GM18498 (cell line): Measurements from ENCODE around the gene ZNF804B.

ENCODE experiments used
- ATAC-seq: cut with Tn5 transposase; IDR thresholded peaks from one replicate; pipeline ENCODE4 v1.9.1; 2021; ENCODE audit warnings: mild to moderate bottlenecking, moderate library complexity; ENCODE audit not compliant: unreplicated experiment

Gene ZNF804B

GRCh38 chr7:88759230-88760135 lies at the start of gene ZNF804B:
Gene ZNF804B (plus strand): TSS chr7:88759700. CDS start chr7:88759977, 277 bp downstream.
- no peak for ATAC-seq

GRCh38 chr7:88735920-88736319 lies 23.6 kb upstream of the ZNF804B start:
- ATAC-seq, result no peak

GRCh38 chr7:88737632-88738031 lies 21.9 kb upstream of the ZNF804B start:
- ATAC-seq, result no peak

GRCh38 chr7:88746126-88746525 lies 13.4 kb upstream of the ZNF804B start:
- ATAC-seq, result no peak

GRCh38 chr7:88756802-88757201 lies 2.7 kb upstream of the ZNF804B start:
- ATAC-seq, result no peak

- ATAC-seq, result no peak
Measured at GRCh38 chr7:88757371-88757770, 2.1 kb upstream of the ZNF804B start.

- ATAC-seq, result no peak
Measured at GRCh38 chr7:88758381-88759229, 895 bp upstream of the ZNF804B start.

GRCh38 chr7:88760136-88760515 lies 626 bp downstream of the ZNF804B start:
- no peak for ATAC-seq

GRCh38 chr7:88761779-88762178 lies 2.3 kb downstream of the ZNF804B start:
- no peak for ATAC-seq

- ATAC-seq, result peak; percentile 70
Measured at GRCh38 chr7:88771417-88771816, 11.9 kb downstream of the ZNF804B start.

- no peak for ATAC-seq
Measured at GRCh38 chr7:88772776-88773175, 13.3 kb downstream of the ZNF804B start.

- ATAC-seq, result no peak
Measured at GRCh38 chr7:88775838-88776237, 16.3 kb downstream of the ZNF804B start.

GRCh38 chr7:88787777-88788176 lies 28.3 kb downstream of the ZNF804B start:
- ATAC-seq, result no peak

GRCh38 chr7:88789480-88790064 lies 30.1 kb downstream of the ZNF804B start:
- no peak for ATAC-seq

- no peak for ATAC-seq
Measured at GRCh38 chr7:88791891-88792290, 32.4 kb downstream of the ZNF804B start.

- no peak for ATAC-seq
Measured at GRCh38 chr7:88792361-88792760, 32.9 kb downstream of the ZNF804B start.

- no peak for ATAC-seq
Measured at GRCh38 chr7:88795553-88795952, 36.1 kb downstream of the ZNF804B start, which contains the start of gene TEX47. Gene TEX47 (minus strand): TSS chr7:88795737. CDS start chr7:88794942, 795 bp downstream.

- ATAC-seq, result no peak
Measured at GRCh38 chr7:88801046-88801445, 41.5 kb downstream of the ZNF804B start.

GRCh38 chr7:88806280-88807037 lies 47.0 kb downstream of the ZNF804B start:
- no peak for ATAC-seq

- ATAC-seq, result no peak
Measured at GRCh38 chr7:88818552-88818951, 59.1 kb downstream of the ZNF804B start.

- ATAC-seq, result peak; percentile 81
Measured at GRCh38 chr7:88826222-88826621, 66.7 kb downstream of the ZNF804B start.
